HAP-1 (cell line): ENCODE results near the gene ANAPC4.
"Not testable (repeated sequence)": the region's sequence is repeated elsewhere in the genome, so short reads cannot be mapped to it uniquely, and the experiment has no call there.

ENCODE experiments used
- DNase-seq, 2 experiments: peaks; one replicate each; pipeline ENCODE4 v3.0.0-alpha.2; 2016 to 2020; ENCODE audit warnings: low spot score in 2 of 2
- H3K27me3 ChIP-seq: fragments of 250-450 bp; sonication (Bioruptor Pico); 2 replicates; pipeline ENCODE4 v1.5.1; 2020; ENCODE audit warnings: low read depth, mild to moderate bottlenecking, moderate library complexity
- H3K36me3 ChIP-seq: fragments of 250-450 bp; sonication (Bioruptor Pico); replicated peaks from 2 replicates; pipeline ENCODE4 v1.5.1; 2020; ENCODE audit warnings: mild to moderate bottlenecking
- H3K4me1 ChIP-seq: fragments of 250-450 bp; sonication (Bioruptor Pico); 2 replicates; pipeline ENCODE4 v1.5.1; 2020; ENCODE audit warnings: mild to moderate bottlenecking
- H3K4me3 ChIP-seq: fragments of 250-450 bp; sonication (Bioruptor Pico); 2 replicates; pipeline ENCODE4 v1.5.1; 2020; ENCODE audit warnings: mild to moderate bottlenecking, moderate library complexity
- H3K9me3 ChIP-seq: fragments of 250-450 bp; sonication (Bioruptor Pico); 2 replicates; pipeline ENCODE4 v1.5.1; 2020; ENCODE audit warnings: mild to moderate bottlenecking, moderate library complexity
- in situ Hi-C: fragments of 300-500 bp; cut with MboI; formaldehyde crosslinking; loops from 3 replicates; pipeline ENCODE4 v1.14.3; 2020; ENCODE audit warnings: low sequenced_read_pairs, inconsistent platforms, mixed read lengths

Gene ANAPC4, protein sequence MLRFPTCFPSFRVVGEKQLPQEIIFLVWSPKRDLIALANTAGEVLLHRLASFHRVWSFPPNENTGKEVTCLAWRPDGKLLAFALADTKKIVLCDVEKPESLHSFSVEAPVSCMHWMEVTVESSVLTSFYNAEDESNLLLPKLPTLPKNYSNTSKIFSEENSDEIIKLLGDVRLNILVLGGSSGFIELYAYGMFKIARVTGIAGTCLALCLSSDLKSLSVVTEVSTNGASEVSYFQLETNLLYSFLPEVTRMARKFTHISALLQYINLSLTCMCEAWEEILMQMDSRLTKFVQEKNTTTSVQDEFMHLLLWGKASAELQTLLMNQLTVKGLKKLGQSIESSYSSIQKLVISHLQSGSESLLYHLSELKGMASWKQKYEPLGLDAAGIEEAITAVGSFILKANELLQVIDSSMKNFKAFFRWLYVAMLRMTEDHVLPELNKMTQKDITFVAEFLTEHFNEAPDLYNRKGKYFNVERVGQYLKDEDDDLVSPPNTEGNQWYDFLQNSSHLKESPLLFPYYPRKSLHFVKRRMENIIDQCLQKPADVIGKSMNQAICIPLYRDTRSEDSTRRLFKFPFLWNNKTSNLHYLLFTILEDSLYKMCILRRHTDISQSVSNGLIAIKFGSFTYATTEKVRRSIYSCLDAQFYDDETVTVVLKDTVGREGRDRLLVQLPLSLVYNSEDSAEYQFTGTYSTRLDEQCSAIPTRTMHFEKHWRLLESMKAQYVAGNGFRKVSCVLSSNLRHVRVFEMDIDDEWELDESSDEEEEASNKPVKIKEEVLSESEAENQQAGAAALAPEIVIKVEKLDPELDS

DNA sequence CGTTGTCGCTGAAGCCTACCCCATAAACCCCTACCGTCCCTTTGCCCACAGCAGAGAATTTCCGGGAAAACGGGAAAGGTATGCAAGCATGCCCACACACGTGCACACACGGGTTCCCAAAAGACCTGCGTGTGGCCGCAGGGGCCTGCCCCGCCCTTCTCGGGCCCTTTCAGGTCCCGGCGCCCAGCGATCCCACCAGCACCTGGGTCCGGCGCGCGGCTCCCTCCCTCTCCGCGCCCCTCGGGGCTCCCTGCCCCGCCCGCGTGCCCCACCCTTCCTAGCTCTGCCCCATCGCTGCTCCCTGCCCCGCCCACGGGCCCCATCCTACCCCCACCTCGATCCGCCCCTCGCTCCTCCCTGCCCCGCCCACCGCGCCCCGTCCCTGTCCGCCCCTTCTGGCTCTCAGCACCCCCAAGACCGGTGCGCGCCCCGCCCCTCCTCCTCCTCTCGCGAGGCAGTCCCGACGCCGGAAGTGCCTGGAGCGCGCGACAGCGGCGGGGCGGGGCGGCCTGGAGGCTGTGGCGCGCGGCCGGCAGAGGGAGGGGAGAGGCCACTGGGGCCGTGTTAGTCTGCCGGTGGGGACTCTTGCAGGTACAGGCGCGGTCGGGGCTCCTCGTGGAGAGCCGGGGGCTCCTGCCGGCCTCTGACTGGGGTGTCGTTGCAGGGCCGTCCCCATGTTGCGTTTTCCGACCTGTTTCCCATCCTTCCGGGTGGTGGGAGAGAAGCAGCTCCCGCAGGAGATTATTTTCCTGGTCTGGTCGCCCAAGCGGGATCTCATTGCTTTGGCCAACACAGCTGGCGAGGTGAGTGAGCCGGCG, at the start of gene ANAPC4:
TSS of gene ANAPC4 (plus strand) at position 510 of the 818 bp plus-strand sequence. CDS start at position 675, 165 bp downstream.
- Histone ChIP-seq H3K36me3 (peaks cover 19% of the 10 kb centered on the region), H3K4me1 (peaks cover 8% of the 10 kb centered on the region; the same call in 1 of the 2 replicates), H3K4me3 (peak within 1 kb of the TSS; percentile 94), H3K9me3 (no peaks in the 10 kb centered on the region), H3K27me3 (no peaks in the 10 kb centered on the region)
- in situ Hi-C loops, result no loop called here
- peak; percentile 88 to 99 for DNase-seq

DNA sequence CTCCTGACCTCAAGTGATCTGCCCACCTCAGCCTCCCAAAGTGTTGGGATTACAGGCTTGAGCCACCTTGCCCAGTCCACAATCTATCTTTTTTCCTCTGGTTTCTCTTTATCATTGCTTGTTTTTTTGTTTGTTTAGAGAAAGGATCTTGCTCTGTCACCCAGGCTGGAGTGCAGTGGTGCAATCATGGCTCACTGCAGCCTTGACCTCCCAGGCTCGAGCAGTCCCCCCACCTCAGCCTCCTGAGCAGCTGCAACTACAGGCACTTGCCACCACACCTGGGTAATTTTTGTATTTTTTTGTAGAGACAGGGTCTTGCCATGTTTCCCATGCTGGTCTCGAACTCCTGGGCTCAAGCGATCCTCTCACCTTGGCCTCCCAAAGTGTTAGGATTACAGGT, 48.6 kb upstream of the ANAPC4 start:
- H3K4me1 ChIP-seq, DNase-seq, H3K9me3 ChIP-seq, in situ Hi-C loops, H3K27me3 ChIP-seq, H3K36me3 ChIP-seq, H3K4me3 ChIP-seq: not testable (repeated sequence)

DNA sequence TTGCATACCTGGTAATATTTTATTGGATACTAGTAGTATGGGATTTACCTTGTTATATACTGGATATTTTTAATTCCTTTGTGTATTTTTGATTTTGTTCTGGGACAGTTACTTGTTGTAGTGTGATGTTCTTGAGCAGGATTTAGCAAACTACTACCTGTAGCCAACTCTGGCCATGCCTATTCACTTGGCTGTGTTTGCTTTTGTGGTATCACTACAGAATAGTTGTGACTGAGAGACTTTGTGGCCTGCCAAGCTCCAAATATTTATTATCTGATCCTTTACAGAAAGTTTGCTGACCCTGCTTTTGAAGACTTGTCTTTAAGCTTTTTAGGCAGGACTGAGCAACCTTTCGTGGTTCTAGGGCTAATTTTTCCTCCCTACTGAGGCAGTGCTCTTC, 46.7 kb upstream of the ANAPC4 start:
- in situ Hi-C loops, result no loop called here

DNA sequence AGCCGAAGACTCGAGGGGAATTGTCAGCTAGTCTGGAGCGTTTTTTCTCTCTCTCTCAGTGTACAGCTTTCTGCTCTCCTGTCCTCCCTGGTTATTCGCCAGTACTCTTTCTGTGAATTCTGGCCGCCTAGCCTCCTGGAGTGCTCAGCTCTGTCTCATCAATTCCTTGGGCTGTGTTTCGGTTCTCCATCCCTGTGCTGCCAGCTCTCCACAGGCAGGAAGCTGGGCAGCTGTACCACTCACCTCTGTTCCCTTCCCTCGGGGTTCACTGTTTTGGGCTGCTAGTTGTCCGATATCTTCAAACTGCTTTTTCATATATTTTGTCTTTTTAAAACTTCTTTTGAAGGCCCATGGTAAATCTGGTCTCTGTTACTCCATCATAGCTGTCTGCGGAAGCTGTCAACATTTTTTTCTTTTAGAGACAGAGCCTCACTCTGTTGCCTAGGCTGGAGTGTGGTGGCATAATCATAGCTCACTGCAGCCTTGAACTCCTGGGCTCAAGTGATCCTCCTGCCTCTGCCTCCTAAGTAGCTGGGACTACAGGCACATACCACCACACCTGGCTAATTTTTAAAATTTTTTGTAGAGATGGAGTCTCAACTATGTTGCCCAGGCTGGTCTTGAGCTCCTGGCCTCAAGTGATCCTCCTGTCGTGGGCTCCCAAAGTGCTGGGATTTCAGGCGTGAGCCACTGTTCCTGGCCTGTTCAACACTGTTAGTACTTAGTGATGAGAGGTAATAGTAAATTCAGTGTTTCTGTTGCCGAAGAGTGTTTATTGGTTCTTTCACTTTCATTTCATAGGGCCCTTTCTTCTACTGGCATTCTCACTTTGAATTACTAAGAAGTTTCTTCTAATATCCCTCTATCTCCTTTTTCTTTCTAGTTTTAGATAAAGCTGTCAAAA, 45.9 kb upstream of the ANAPC4 start:
- Histone ChIP-seq H3K27me3 (no peaks in the 10 kb centered on the region), H3K36me3 (0 out of 2 replicates have a peak, but pooled peaks cover 4% of the 10 kb centered on the region), H3K4me1 (no peaks in the 10 kb centered on the region), H3K4me3 (no peak overlapping the region), H3K9me3 (no peaks in the 10 kb centered on the region)
- in situ Hi-C loops, result no loop called here
- no peak for DNase-seq

More for the DNA sequence above, 46.7 kb upstream of the ANAPC4 start:
- H3K36me3 ChIP-seq, result 0 out of 2 replicates have a peak, but pooled peaks cover 4% of the 10 kb centered on the region
- no peak overlapping the region for H3K4me3 ChIP-seq
- H3K9me3 ChIP-seq, result no peaks in the 10 kb centered on the region
- no peaks in the 10 kb centered on the region for H3K27me3 ChIP-seq
- DNase-seq, result no peak
- H3K4me1 ChIP-seq, result no peaks in the 10 kb centered on the region

DNA sequence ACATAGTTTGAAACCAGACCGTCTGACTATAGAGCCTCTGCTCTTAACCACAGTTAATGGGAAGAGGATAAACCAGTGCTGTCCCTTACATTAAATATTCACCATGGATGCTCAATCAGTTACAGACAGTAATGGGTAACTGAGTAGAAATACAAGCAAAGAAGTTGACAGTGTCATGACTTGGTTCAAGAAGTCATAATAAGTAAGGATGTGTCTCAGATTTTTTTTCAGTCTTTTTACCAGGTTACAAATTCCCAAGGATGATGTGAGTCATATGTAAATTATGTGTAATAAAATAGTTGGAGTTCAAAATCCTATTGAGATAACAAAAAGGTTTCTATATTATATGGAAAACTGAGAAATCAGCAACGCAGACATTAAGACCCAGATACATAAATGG, 33.4 kb upstream of the ANAPC4 start:
- no peak for DNase-seq
- Histone ChIP-seq H3K9me3 (no peaks in the 10 kb centered on the region), H3K27me3 (no peaks in the 10 kb centered on the region), H3K4me3 (no peak overlapping the region), H3K36me3 (no peaks in the 10 kb centered on the region), H3K4me1 (peaks cover 4% of the 10 kb centered on the region; the same call in 1 of the 2 replicates)
- in situ Hi-C loops, result no loop called here

DNA sequence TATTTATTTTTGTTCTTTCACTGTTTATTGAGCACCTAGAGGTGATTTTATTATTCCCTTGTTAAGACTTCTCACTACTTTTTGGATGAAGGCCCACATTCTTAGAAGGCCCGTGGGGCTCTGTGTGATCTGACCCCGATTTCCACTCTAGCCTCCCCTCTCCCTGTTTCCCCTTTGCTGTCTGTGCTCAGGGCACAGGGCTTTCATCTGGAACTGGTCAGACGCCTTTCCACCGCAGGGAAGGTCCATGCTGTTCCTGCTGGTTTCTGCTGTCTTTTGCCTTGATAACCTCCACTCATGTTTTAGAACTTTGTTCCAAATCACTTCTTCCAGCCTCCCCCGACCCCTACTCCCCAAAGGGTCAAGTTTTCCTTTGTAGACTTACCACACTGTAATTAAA, 31.3 kb upstream of the ANAPC4 start:
- Histone ChIP-seq H3K4me1 (peaks cover 4% of the 10 kb centered on the region; the same call in 1 of the 2 replicates), H3K4me3 (no peak overlapping the region), H3K9me3 (no peaks in the 10 kb centered on the region), H3K36me3 (no peaks in the 10 kb centered on the region), H3K27me3 (no peaks in the 10 kb centered on the region)
- DNase-seq, result no peak
- in situ Hi-C loops, result no loop called here

DNA sequence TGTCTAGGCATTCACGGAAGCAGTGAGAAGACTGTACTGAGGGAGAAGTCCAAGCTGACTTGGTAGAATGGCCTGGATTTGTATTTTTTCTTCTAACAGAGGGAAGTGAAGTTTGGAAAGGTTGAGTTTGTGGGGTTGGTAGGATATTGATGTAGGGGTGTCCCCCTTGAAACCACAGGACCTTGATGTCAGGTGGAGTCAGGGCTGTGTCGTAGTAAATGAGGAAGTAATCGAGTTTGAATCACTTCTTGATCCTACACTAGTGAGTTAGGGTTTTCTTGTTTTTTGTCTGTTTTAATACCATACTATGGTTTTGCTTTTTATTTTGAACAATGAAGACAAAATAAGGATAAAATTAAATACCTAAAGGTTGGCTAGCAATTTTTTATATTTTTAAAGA, 30.1 kb upstream of the ANAPC4 start:
- Histone ChIP-seq H3K9me3 (no peaks in the 10 kb centered on the region), H3K4me1 (peaks cover 4% of the 10 kb centered on the region; the same call in 1 of the 2 replicates), H3K4me3 (no peak overlapping the region), H3K36me3 (no peaks in the 10 kb centered on the region; the same call in 1 of the 2 replicates), H3K27me3 (no peaks in the 10 kb centered on the region)
- no peak for DNase-seq
- in situ Hi-C loops, result no loop called here

DNA sequence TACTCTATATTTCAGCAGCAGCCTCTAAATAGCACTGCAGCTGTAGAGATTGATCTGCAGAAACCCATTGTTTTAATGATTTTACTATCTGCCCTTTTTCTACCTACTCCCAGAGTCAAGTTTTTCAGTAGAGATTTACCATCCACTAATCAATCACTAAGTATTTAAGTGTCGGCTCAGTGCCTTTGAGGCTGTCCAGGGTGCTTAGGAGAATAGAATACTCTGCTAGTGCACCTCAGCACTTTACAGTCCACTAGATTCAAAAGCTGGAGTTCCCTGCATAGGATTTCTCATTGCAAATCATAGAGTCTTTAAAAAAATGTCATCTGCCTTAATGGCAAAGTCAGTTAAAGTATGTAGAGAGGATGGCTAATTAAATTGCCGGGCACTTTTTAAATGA, 29.6 kb upstream of the ANAPC4 start:
- no peak overlapping the region for H3K4me3 ChIP-seq
- H3K4me1 ChIP-seq, result peaks cover 4% of the 10 kb centered on the region; the same call in 1 of the 2 replicates
- no peaks in the 10 kb centered on the region for H3K9me3 ChIP-seq
- H3K27me3 ChIP-seq, result no peaks in the 10 kb centered on the region
- in situ Hi-C loops, result no loop called here
- DNase-seq, result no peak
- no peaks in the 10 kb centered on the region; the same call in 1 of the 2 replicates for H3K36me3 ChIP-seq

DNA sequence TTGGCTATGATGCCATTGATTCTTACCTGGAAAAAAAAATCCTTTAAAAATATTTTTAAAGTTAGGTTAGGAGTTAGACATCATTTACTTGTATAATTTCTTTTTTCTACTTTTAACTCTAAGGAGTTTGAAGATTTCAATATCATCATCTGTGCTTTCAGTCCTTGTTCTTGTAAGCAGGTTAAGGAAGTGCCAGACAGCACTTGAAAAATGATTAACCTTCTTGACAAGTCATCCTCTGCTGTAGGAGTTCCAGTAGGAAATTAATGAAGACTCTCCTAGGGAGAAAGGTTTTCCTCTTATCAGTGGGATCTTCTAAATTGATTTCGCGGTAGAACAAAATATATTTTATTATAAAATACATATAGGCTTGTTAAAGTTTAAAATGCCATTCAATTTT, 29.1 kb upstream of the ANAPC4 start:
- Histone ChIP-seq H3K4me3 (no peak overlapping the region), H3K4me1 (peaks cover 2% of the 10 kb centered on the region; the same call in 1 of the 2 replicates), H3K9me3 (no peaks in the 10 kb centered on the region), H3K27me3 (no peaks in the 10 kb centered on the region), H3K36me3 (no peaks in the 10 kb centered on the region; the same call in 1 of the 2 replicates)
- DNase-seq, result no peak
- in situ Hi-C loops, result no loop called here

DNA sequence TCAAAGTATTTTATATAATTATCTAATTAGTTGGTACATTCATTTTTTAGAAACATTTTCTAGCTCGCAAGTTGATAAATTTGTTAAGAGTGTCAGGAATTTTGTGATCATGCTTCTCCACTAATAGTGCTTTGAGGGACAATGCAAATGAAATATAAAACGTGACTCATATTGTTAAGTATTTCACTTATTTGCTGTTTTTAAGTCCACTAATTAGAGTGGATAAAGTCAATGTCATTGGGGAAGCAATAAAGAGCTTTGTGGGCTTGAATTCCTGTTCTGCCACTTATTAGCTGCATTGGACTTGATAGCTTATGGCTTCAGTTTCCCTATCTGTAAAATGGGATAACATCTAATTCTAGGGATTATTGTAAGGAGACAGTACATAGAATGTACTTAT, 26.5 kb upstream of the ANAPC4 start:
- DNase-seq, result no peak
- in situ Hi-C loops, result loop anchor here (25.0 kb wide), 1 partner anchor 163 kb away; no protein-coding TSS in a partner anchor

DNA sequence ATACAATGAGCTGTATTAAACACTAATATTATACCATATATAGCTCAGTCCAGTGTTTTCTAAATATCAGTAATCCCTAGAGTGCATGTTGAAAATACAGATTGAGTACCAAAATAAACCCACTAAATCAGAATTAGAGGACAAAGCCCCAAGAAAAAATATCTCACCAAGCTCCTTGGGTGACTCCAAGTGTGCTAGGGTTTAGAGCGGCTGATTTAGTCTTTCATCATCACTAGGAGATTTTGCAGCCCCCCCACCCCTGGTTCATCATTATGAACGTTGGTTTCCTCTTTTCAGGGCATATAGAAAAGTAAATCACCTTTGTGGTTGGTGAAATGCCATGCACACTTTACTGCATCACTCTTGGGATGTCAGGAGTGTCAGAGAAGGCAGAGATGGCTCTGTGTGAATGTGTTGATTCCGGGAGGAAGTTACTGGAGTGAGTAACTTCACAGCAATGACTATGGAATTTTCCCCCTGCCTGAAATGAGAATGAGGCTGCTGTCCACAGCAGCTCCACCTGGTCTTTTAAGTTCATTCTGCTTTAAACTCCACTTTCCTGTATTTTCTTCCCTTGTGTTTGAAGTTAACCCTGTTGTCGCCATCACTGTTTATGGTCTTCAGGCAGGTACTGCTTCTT, 25.2 kb upstream of the ANAPC4 start:
- no peaks in the 10 kb centered on the region for H3K27me3 ChIP-seq
- H3K4me3 ChIP-seq, result no peak overlapping the region
- no peaks in the 10 kb centered on the region; the same call in 1 of the 2 replicates for H3K36me3 ChIP-seq
- DNase-seq, result no peak
- H3K9me3 ChIP-seq, result no peaks in the 10 kb centered on the region
- no peaks in the 10 kb centered on the region for H3K4me1 ChIP-seq
- in situ Hi-C loops, result loop anchor here (25.0 kb wide), 1 partner anchor 165 kb away; no protein-coding TSS in a partner anchor

More for the DNA sequence above, 26.5 kb upstream of the ANAPC4 start:
- Histone ChIP-seq H3K4me3 (no peak overlapping the region), H3K4me1 (no peaks in the 10 kb centered on the region), H3K36me3 (no peaks in the 10 kb centered on the region; the same call in 1 of the 2 replicates), H3K9me3 (no peaks in the 10 kb centered on the region), H3K27me3 (no peaks in the 10 kb centered on the region)

DNA sequence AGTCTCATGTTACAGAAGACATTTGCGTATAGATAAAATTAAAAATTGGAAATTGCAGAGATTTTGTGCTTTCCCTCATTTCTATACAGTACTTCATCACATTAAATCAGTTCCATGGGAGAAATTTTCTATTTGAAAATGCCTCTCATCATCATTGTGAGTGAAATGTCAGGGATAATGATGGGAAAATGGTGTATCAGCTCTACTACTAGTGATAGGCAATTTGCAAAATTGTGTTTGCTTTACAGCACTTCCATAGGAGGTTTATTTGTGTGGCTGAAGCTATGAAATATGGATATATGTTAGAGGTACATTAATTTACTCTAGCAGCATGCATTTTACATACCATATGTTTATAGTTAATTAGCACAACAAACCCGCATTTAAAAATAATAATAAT, 21.0 kb upstream of the ANAPC4 start:
- no peaks in the 10 kb centered on the region for H3K9me3 ChIP-seq
- in situ Hi-C loops, result loop anchor here (25.0 kb wide), 1 partner anchor 169 kb away; no protein-coding TSS in a partner anchor
- H3K4me1 ChIP-seq, result no peaks in the 10 kb centered on the region
- no peak for DNase-seq
- H3K27me3 ChIP-seq, result no peaks in the 10 kb centered on the region
- H3K36me3 ChIP-seq, result no peaks in the 10 kb centered on the region; the same call in 1 of the 2 replicates
- no peak overlapping the region for H3K4me3 ChIP-seq
